ENCODE results near the gene CZIB.

CZIB gene

DNA sequence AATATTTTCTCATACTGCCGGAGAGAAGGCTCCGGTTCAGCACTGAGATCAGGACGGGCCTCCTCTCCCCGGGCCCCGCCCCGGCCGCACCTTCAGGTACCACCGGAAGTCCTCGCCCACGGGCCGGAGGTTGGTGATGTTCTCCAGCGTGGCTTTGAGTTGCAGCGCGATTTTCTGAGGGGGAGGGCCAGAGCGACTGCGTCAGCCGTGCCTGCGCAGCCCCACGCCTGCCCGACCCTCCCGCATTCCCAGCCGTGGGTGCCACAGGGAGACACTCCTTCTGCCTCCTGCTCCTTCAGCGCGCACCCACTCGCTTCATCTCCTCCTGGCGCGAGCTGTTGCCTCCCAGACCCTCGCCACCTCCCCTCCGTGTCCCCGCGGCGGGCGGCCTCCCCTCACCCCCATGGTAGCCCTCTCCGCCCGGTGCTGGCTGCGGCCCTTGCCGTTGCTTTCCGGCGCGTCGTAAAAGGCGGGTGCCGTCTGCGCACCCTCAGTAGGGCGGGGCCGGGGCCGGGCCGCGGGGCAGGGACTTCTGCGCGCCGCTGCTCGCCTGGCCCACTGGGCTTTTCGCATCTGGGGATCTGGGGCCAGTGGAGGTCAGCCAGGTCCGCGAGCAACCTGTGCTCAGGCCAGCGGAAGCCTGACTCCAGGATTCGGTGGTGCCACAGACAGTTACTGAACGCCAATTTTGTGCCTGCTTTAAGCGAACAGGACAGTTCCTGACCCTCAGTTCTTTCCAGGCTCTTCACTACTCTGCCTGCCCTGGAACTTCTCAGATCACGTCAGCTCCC, at the start of gene CZIB:
CZIB (minus strand) TSS at position 464 of the 791 bp plus-strand sequence; CDS start at position 405, 59 bp downstream.
- in situ Hi-C loops (cut with HindIII; ENCODE audit: low pct_unique_long_range_greater_than_20kb, low sequenced_read_pairs): no loop called here
- TF ChIP-seq JUND (IDR thresholded peaks at IDR 0.05; ENCODE audit: low read depth): no peak
- peak; percentile 54 to 93 for DNase-seq (ENCODE audit: low read depth in 1 of 2, low spot score in 1 of 2)

DNA sequence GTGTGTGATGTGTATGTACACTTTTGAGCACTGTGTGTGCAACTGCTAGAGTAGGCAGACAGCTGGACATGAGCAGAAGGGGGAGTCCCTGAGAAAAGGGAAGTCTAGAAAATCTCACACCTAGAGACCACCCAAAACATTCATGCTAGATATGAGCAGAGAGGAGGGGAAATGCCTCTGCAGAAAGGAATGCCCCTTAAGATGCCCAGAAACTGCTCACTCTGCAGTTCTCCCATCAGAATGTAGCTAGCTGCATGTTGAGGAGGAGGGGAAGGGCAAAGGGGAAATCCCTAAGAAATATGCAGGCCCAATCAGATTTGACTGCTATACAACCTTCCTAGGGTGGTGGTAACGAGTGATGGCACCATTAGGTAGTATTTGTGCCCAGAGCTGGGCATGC, 49.7 kb upstream of the CZIB start:
- DNase-seq (ENCODE audit: low read depth in 1 of 2, low spot score in 1 of 2): no peak
- TF ChIP-seq JUND (IDR thresholded peaks at IDR 0.05; ENCODE audit: low read depth): no peak
- in situ Hi-C loops (cut with HindIII; ENCODE audit: low pct_unique_long_range_greater_than_20kb, low sequenced_read_pairs): no loop called here

- in situ Hi-C loops (cut with HindIII; ENCODE audit: low pct_unique_long_range_greater_than_20kb, low sequenced_read_pairs): no loop called here
- TF ChIP-seq JUND (IDR thresholded peaks at IDR 0.05; ENCODE audit: low read depth): no peak
- DNase-seq (ENCODE audit: low read depth in 1 of 2, low spot score in 1 of 2): no peak
These were observed 47.3 kb upstream of the CZIB start for GRCh38 chr1:53267761-53268160.

DNA sequence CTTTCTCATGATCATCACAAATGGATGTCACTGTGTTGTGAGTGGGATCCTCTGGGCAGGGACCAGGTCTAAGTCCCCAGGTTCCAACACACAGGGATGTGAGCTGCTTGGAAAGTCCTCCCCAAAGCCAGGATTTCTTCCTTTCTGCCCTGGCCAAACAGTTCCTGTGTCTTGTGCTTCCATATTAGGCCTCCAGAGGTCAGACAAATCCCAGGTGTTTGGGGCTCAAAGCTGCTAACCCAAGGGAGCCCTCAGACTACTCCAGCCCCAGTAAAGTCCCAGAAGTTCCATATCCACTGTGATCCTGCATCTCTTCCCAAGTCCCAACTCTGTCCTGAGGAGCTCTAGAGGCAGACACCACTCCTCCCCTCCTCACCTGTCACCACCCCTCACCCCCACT, 45.6 kb upstream of the CZIB start:
- DNase-seq (ENCODE audit: low read depth in 1 of 2, low spot score in 1 of 2): peak; percentile 45 to 50
- TF ChIP-seq JUND (IDR thresholded peaks at IDR 0.05; ENCODE audit: low read depth): no peak
- in situ Hi-C loops (cut with HindIII; ENCODE audit: low pct_unique_long_range_greater_than_20kb, low sequenced_read_pairs): no loop called here

- in situ Hi-C loops (cut with HindIII; ENCODE audit: low pct_unique_long_range_greater_than_20kb, low sequenced_read_pairs): no loop called here
- no peak for TF ChIP-seq JUND (IDR thresholded peaks at IDR 0.05; ENCODE audit: low read depth)
- no peak for DNase-seq (ENCODE audit: low read depth in 1 of 2, low spot score in 1 of 2)
These were observed 45.1 kb upstream of the CZIB start for GRCh38 chr1:53265581-53265980.

GRCh38 chr1:53264048-53264447, 43.6 kb upstream of the CZIB start:
- in situ Hi-C loops (cut with HindIII; ENCODE audit: low pct_unique_long_range_greater_than_20kb, low sequenced_read_pairs): no loop called here
- DNase-seq (ENCODE audit: low read depth in 1 of 2, low spot score in 1 of 2): no peak
- no peak for TF ChIP-seq JUND (IDR thresholded peaks at IDR 0.05; ENCODE audit: low read depth)

DNA sequence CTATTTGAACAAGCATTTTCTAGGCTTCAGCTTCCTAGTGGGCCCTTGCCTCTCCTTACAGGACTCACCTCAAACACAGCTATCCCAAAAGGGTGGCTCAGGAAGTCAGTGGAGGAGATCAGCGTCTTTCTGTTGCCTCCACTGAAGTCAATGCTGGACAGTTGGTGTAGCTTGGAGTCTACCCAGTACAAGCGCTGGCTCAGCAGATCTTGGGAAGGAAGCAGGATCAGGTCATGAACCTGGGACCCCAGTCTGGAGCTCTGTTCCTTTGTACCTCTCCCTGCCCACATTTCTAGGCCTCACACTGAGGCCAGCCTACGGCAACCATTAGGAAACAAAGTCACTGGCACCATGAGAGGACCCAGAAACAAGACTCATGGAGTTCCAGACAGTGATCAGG, 41.6 kb upstream of the CZIB start:
- in situ Hi-C loops (cut with HindIII; ENCODE audit: low pct_unique_long_range_greater_than_20kb, low sequenced_read_pairs): no loop called here
- no peak for TF ChIP-seq JUND (IDR thresholded peaks at IDR 0.05; ENCODE audit: low read depth)
- no peak for DNase-seq (ENCODE audit: low read depth in 1 of 2, low spot score in 1 of 2)

DNA sequence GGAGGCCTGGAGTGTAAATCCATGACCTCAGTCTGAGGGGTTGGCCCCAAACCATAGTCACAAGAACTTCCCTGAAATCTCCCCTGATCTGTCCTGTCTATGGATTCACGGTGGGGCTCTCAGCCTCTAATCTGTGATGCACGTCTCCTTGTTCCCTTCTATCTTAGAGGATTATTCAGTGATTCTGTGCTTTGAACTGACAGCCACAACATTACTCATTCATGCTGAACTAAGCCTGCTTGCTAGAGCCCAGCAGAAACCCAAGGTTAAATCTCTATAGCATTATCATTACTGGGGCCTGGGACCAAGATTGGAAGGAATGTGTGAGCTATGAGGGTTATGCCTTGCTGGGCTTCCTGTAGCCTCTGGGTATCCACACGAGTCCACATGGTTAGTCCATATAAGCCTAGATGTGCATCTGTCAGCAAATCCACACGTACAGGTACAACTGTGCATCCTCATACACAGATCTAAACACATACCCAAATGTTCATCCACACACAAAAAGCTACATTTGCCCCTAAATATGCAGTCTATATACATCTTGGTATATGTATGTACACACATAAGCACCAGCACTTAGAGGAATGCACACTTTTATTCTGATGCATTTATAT, 40.3 kb upstream of the CZIB start:
- in situ Hi-C loops (cut with HindIII; ENCODE audit: low pct_unique_long_range_greater_than_20kb, low sequenced_read_pairs): no loop called here
- DNase-seq (ENCODE audit: low read depth in 1 of 2, low spot score in 1 of 2): no peak
- TF ChIP-seq JUND (IDR thresholded peaks at IDR 0.05; ENCODE audit: low read depth): no peak

- TF ChIP-seq JUND (IDR thresholded peaks at IDR 0.05; ENCODE audit: low read depth): no peak
- in situ Hi-C loops (cut with HindIII; ENCODE audit: low pct_unique_long_range_greater_than_20kb, low sequenced_read_pairs): no loop called here
- no peak for DNase-seq (ENCODE audit: low read depth in 1 of 2, low spot score in 1 of 2)
These were observed 39.5 kb upstream of the CZIB start for GRCh38 chr1:53259932-53260331.

GRCh38 chr1:53258216-53258615, 37.8 kb upstream of the CZIB start:
- DNase-seq (ENCODE audit: low read depth in 1 of 2, low spot score in 1 of 2): no peak
- no peak for TF ChIP-seq JUND (IDR thresholded peaks at IDR 0.05; ENCODE audit: low read depth)

DNA sequence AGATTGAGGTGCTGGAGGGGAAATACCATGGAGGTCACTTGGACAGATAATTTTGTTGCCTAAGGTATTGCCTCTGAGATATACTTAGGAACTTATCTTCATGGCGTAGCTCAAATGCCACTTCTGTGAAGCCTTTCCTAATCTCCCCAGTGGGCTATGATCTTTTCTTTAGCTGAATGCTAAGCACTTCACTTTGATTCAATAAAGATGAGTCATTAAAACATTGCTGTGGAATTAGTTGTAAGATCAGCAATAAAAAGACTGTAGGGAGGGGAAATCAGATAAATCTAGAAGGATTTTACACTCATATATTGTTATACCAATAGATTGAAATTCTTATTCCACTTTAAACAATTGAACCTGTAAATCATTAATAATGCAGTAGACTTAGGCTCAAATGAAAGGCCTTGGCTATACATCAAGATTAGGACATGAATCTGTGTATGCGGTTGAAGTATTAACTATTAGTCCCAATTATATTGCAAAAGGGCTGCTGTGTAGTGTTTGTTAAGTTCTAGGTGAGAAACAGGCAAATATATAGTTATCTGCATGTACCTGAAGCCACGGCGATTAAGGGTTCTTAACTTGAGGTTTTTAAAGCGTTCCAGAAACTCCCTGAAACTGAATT, 37.1 kb upstream of the CZIB start:
- TF ChIP-seq JUND (IDR thresholded peaks at IDR 0.05; ENCODE audit: low read depth): no peak
- in situ Hi-C loops (cut with HindIII; ENCODE audit: low pct_unique_long_range_greater_than_20kb, low sequenced_read_pairs): no loop called here
- DNase-seq (ENCODE audit: low read depth in 1 of 2, low spot score in 1 of 2): no peak

More at GRCh38 chr1:53258216-53258615, 37.8 kb upstream of the CZIB start:
- in situ Hi-C loops (cut with HindIII; ENCODE audit: low pct_unique_long_range_greater_than_20kb, low sequenced_read_pairs): no loop called here

DNA sequence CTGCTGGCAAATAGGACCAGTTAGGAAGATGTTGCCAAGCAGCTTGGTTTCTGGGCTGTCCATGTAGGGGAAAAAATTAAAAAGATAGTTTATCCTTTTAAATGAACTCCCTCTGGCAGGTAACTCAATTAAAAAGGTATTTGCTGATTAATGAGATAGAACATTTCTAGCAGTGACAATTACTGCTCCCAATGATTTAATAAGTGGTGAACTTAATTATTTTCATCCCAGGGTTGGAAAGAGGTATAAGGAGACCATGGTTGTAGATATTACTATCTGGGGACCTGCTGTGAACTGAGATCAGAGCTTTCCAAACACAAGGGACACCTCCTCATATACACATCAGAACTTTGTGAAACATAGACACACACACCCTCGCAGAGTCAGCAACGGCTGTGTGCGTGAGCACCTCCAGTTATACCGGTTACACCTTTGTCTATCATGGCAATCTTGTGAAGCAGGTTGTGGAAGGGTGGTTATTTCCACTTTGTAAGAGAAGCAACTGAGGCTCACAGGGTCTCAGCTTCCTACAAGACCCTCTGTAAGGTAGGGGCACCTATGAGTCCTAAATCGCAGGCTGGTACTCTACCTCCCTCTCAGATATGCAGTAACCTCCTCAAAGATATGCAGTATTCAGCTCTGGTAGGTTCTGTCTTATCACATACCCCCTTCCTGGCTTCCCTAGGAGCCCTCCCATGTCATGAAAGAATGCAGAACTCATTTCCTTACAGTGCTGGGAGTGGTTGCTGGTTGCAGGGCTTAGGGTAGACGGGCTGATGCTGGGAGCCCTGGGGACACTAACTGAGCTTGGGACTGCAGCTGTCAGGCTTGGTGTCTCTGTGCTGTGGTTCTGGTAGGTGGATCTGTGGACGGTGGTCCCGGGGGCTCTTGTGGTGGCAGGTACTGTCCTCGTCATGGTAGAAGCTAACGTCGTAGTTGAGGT, 36.3 kb upstream of the CZIB start:
- TF ChIP-seq JUND (IDR thresholded peaks at IDR 0.05; ENCODE audit: low read depth): no peak

More for the DNA sequence above, 36.3 kb upstream of the CZIB start:
- in situ Hi-C loops (cut with HindIII; ENCODE audit: low pct_unique_long_range_greater_than_20kb, low sequenced_read_pairs): no loop called here
- no peak for DNase-seq (ENCODE audit: low read depth in 1 of 2, low spot score in 1 of 2)

Measured in T47D (cell line).